ENCODE measurements around the gene RPL6. TPM values are rescaled to one million over a fixed set of nuclear protein-coding genes. Genes with fewer than 3 reads are reported as not detected.

Gene RPL6
- total and polyA plus RNA-seq, 9 of the 15 experiments (the other 6 are each of a cell fraction or from before 2014, with no cell fraction given), result 1,519 to 3,103 (median 2,396) TPM

DNA sequence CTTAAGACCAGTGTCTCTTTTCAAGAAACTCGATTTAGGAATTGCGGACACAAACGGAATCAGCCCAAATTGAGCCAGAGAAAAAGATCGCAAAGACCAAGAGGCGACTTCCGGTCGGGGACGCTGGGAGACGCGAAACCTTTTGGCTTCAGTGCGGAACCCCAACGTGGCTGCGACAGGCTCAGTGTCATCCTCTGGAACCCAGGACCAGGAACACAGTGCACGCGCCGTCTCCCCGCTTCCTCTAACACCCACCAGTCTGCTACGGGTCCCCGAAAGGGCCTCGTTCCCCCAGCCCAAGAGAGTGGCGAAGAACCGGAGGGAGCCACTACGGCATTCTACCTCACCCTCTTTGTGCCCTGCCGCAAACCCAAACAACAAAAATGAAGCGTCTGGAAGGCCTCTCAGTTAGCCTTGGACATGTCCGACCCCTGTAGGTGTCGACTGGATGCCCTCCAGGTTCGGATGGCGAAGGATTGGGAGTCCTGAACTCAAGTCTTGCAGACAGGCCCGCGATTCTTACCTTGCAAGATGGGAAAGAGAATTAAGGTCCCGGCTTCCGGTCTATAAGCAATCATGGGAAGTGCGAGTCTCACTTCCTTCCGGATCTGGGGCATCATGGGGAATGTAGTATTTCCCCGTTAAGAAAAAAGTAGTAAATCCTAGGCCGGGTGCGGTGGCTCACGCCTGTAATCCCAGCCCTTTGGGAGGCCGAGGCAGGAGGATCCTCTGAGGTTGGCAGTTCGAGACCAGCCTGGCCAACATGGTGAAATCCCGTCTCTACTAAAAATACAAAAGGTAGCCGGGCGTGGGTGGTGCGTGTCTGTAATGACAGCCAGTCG is at the start of gene RPL6 (continued):
- TF ChIP-seq, protein P1, sequence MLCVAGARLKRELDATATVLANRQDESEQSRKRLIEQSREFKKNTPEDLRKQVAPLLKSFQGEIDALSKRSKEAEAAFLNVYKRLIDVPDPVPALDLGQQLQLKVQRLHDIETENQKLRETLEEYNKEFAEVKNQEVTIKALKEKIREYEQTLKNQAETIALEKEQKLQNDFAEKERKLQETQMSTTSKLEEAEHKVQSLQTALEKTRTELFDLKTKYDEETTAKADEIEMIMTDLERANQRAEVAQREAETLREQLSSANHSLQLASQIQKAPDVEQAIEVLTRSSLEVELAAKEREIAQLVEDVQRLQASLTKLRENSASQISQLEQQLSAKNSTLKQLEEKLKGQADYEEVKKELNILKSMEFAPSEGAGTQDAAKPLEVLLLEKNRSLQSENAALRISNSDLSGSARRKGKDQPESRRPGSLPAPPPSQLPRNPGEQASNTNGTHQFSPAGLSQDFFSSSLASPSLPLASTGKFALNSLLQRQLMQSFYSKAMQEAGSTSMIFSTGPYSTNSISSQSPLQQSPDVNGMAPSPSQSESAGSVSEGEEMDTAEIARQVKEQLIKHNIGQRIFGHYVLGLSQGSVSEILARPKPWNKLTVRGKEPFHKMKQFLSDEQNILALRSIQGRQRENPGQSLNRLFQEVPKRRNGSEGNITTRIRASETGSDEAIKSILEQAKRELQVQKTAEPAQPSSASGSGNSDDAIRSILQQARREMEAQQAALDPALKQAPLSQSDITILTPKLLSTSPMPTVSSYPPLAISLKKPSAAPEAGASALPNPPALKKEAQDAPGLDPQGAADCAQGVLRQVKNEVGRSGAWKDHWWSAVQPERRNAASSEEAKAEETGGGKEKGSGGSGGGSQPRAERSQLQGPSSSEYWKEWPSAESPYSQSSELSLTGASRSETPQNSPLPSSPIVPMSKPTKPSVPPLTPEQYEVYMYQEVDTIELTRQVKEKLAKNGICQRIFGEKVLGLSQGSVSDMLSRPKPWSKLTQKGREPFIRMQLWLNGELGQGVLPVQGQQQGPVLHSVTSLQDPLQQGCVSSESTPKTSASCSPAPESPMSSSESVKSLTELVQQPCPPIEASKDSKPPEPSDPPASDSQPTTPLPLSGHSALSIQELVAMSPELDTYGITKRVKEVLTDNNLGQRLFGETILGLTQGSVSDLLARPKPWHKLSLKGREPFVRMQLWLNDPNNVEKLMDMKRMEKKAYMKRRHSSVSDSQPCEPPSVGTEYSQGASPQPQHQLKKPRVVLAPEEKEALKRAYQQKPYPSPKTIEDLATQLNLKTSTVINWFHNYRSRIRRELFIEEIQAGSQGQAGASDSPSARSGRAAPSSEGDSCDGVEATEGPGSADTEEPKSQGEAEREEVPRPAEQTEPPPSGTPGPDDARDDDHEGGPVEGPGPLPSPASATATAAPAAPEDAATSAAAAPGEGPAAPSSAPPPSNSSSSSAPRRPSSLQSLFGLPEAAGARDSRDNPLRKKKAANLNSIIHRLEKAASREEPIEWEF (CRISPR knock-in tag; IDR thresholded peaks at IDR 0.05), result no peak
- TF ChIP-seq NFRKB (IDR thresholded peaks at IDR 0.05; ENCODE audit: low read depth), result peak; percentile 91
- peak; percentile 100 for TF ChIP-seq BRD9 (IDR thresholded peaks at IDR 0.05; ENCODE audit: low read depth, partially characterized antibody)
- no peak for TF ChIP-seq TGIF2 (CRISPR knock-in tag; IDR thresholded peaks at IDR 0.05)
- no peak for TF ChIP-seq NR1H2 (CRISPR knock-in tag; IDR thresholded peaks at IDR 0.05)
- no peak for TF ChIP-seq ZNF717 (CRISPR knock-in tag; IDR thresholded peaks at IDR 0.05)
- no peak for TF ChIP-seq HNRNPK (IDR thresholded peaks at IDR 0.05; ENCODE audit: low read depth, low read length, poor library complexity, severe bottlenecking)
- no peak for TF ChIP-seq ZNF507 (tag; conservative IDR thresholded peaks at IDR 0.05)
- TF ChIP-seq NFYB (IDR thresholded peaks at IDR 0.05; ENCODE audit: extremely low read depth, insufficient read length), result no peak
- no peak for TF ChIP-seq ZNF707 (CRISPR knock-in tag; conservative IDR thresholded peaks at IDR 0.05)
- TF ChIP-seq MTA3 (IDR thresholded peaks at IDR 0.05; ENCODE audit: borderline replicate concordance), result peak; percentile 95
- TF ChIP-seq ZNF584 (CRISPR knock-in tag; IDR thresholded peaks at IDR 0.05; ENCODE audit: low read depth), result no peak
- TF ChIP-seq RBFOX2 (IDR thresholded peaks at IDR 0.05; ENCODE audit: low read depth, low read length), result peak; percentile 93
- TF ChIP-seq NFATC3 (IDR thresholded peaks at IDR 0.05), result peak; percentile 80
- no peak for TF ChIP-seq CBX2 (IDR thresholded peaks at IDR 0.05; ENCODE audit: insufficient read depth, low read length, poor library complexity, severe bottlenecking)
- peak; percentile 65; the same call in 1 of the 2 replicates for TF ChIP-seq CTBP1 (IDR thresholded peaks at IDR 0.05; ENCODE audit: borderline replicate concordance)
- no peak for TF ChIP-seq FOXJ2 (tag; IDR thresholded peaks at IDR 0.05)
- TF ChIP-seq, protein P2, sequence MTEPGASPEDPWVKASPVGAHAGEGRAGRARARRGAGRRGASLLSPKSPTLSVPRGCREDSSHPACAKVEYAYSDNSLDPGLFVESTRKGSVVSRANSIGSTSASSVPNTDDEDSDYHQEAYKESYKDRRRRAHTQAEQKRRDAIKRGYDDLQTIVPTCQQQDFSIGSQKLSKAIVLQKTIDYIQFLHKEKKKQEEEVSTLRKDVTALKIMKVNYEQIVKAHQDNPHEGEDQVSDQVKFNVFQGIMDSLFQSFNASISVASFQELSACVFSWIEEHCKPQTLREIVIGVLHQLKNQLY (CRISPR knock-in tag; conservative IDR thresholded peaks at IDR 0.05), result no peak; a peak in 1 of 4 replicates

All from K562 (cell line).